ENCODE data around the gene LBHD2. TPM values are rescaled to one million over a fixed set of nuclear protein-coding genes. Genes with fewer than 3 reads are reported as not detected.
A peak's percentile ranks its signal among the peaks of the same experiment; 100 is the strongest.
"Not testable (repeated sequence)": the region's sequence is repeated elsewhere in the genome, so short reads cannot be mapped to it uniquely, and the experiment has no call there.

LBHD2 gene
- total and polyA plus RNA-seq, 11 donors: 0.19 TPM; not detected in 10

DNA sequence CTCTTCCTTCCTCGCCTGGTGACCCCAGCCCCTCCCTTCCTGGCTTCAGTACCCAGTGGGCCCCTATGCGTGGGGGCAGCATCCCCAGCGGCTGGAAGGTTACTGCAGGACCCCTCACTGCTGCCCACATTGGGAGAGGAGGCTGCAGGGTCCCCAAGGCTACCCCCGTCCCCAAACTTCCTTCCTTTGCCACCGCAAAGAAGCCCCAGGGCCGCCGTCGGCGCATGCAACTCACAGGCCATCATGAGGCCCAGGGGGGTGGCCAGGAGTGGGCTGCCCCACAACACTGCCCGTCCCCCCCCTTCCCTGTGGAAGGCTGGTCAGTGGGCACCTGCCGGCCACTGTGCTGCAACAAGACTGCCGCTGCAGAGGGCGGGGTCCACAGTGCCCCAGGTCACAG is 29.8 kb downstream of the LBHD2 start:
- Histone ChIP-seq H3K27me3 (no peaks in the 10 kb centered on the region), H3K36me3 (no peaks in the 10 kb centered on the region), H3K27ac (peak overlapping the region in 1 of 12 donors; percentile 83), H3K4me3 (no peak overlapping the region), H3K9me3 (no peaks in the 10 kb centered on the region), H3K4me1 (peaks cover 0 to 78% (median 31%) of the 10 kb centered on the region in 12 donors)
- DNase-seq (no peak), ATAC-seq (no peak)
- TF ChIP-seq, protein P1, sequence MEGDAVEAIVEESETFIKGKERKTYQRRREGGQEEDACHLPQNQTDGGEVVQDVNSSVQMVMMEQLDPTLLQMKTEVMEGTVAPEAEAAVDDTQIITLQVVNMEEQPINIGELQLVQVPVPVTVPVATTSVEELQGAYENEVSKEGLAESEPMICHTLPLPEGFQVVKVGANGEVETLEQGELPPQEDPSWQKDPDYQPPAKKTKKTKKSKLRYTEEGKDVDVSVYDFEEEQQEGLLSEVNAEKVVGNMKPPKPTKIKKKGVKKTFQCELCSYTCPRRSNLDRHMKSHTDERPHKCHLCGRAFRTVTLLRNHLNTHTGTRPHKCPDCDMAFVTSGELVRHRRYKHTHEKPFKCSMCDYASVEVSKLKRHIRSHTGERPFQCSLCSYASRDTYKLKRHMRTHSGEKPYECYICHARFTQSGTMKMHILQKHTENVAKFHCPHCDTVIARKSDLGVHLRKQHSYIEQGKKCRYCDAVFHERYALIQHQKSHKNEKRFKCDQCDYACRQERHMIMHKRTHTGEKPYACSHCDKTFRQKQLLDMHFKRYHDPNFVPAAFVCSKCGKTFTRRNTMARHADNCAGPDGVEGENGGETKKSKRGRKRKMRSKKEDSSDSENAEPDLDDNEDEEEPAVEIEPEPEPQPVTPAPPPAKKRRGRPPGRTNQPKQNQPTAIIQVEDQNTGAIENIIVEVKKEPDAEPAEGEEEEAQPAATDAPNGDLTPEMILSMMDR (IDR thresholded peaks at IDR 0.05): no peak
- TF ChIP-seq POLR2A (IDR thresholded peaks at IDR 0.05): no peak
- 83 to 95% (median 87%) methylated on average over 10 to 13 of the region's 13 CpGs for WGBS, 4 donors
- intact Hi-C loops (cut with DNase I): no loop called here

DNA sequence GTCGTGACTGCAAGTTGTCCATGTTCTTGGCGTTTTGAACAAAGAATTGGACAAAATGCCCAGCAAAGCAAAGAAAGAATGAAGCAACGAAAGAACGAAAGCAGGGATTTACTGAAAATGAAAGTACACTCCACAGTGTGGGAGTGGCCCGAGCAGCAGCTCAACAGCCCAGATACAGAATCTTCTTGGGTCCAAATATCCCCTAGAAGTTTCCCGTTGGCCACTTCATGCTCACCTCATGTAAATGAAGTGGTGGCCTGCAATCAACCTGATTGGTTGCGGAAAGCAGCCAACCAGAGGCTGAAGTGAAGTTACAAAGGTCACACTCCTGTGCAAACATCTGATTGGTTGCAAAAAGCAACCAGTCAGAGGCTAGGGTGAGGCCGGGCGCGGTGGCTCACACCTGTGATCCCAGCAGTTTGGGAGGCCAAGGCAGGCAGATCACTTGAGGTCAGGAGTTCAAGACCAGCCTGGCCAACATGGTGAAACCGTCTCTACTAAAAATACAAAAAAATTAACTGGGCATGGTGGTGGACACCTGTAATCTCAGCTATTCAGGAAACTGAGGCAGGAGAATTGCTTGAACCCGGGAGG is 31.2 kb downstream of the LBHD2 start:
- 72 to 76% (median 75%) methylated on average over 12 of the region's 12 CpGs for WGBS, 4 donors
- H3K27me3 ChIP-seq; H3K36me3 ChIP-seq; intact Hi-C loops (cut with DNase I); DNase-seq; ATAC-seq; H3K9me3 ChIP-seq: not testable (repeated sequence)
- H3K27ac ChIP-seq: peak overlapping the region in 6 of 12 donors; percentile 4 to 83 (median 32)
- H3K4me3 ChIP-seq: peak overlapping the region in 5 of 12 donors; percentile 16 to 38 (median 22)
- peaks cover 0 to 85% (median 29%) of the 10 kb centered on the region in 12 donors for H3K4me1 ChIP-seq

DNA sequence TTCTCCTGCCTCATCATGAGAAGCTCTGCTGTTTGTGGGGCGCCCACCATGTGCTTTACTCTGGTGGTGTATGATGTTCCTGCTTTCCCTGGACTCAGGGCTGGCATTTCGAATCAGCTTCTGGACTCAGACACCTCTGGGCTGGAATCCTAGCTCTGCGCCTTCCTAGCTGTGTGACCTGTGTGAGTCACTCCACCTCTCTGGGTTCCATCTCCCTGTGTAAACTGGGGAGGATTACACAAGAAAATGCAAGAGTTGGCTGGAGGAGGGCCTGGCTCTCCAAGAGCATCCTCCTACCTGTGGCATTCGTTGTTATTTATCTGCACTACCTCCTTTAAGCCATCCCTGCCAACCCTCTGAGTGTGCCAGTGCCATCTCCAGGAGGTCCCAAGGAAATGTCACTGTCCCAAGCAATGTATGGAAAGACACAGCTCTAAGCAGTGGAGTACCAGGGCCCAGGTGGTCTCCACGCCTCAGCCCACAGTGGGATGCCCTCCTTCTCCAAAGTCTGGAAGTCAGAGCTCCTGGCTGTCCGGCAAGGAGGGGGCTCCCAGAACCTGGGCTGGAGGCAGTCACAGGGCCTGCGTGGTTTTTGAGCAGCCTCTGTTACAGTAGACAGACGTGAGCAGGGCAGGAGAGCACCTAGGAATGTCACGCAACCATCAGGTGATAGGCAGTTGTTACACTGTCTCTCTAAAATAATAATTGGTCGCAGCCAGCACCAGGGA is 32.0 kb downstream of the LBHD2 start:
- peaks cover 0 to 85% (median 25%) of the 10 kb centered on the region in 12 donors for H3K4me1 ChIP-seq
- peak overlapping the region in 1 of 12 donors; percentile 83 for H3K27ac ChIP-seq
- ATAC-seq: no peak
- no peaks in the 10 kb centered on the region for H3K9me3 ChIP-seq
- H3K4me3 ChIP-seq: no peak overlapping the region
- H3K27me3 ChIP-seq: no peaks in the 10 kb centered on the region
- TF ChIP-seq POLR2A (IDR thresholded peaks at IDR 0.05): no peak
- TF ChIP-seq, protein P1 (IDR thresholded peaks at IDR 0.05): no peak
- H3K36me3 ChIP-seq: no peaks in the 10 kb centered on the region
- 88 to 95% (median 90%) methylated on average over 10 of the region's 10 CpGs for WGBS, 4 donors
- intact Hi-C loops (cut with DNase I): no loop called here
- no peak for DNase-seq

DNA sequence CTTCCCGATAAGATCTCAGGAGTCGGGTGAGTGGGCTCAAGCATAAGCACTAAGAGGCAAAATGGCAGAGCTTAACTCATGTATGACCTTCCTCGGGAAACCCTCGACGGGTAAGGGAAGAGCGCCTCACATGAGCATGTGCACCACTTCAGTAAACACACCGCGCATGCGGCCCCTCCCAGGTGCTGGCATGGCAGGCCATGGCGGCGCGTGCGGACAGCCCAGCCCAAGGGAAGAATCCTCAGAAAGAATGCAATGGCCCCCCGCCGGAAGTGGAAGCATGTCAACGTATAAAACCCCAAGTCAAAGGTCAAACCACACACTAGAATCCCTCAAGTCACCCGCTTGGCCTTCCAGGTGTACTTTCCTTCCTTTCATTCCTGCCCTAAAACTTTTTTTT is 32.6 kb downstream of the LBHD2 start:
- 91 to 94% (median 93%) methylated on average over 17 of the region's 17 CpGs for WGBS, 4 donors
- H3K27ac ChIP-seq: no peak overlapping the region
- no peaks in the 10 kb centered on the region for H3K36me3 ChIP-seq
- DNase-seq (no peak), ATAC-seq (no peak)
- TF ChIP-seq, protein P1 (IDR thresholded peaks at IDR 0.05): no peak
- TF ChIP-seq POLR2A (IDR thresholded peaks at IDR 0.05): no peak
- H3K9me3 ChIP-seq: no peaks in the 10 kb centered on the region
- H3K27me3 ChIP-seq: no peaks in the 10 kb centered on the region
- H3K4me3 ChIP-seq: no peak overlapping the region
- intact Hi-C loops (cut with DNase I): no loop called here
- H3K4me1 ChIP-seq: peaks cover 0 to 85% (median 25%) of the 10 kb centered on the region in 12 donors

DNA sequence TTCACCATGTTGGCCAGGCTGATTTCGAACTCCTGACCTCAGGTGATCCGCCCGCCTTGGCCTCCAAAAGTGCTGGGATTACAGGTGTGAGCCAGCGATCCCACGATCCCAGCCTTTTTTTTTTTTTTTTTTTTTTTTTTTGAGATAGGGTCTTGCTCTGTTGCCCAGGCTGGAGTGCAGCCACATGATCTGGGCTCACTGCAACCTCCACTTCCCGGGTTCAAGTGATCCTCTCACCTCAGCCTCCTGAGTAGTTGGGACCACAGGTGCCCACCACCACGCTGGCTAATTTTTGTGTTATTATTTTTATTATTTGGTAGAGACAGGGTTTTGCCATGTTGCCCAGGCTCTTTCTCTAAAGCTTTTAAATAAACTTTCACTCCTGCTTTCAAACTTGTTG is 33.5 kb downstream of the LBHD2 start:
- intact Hi-C loops (cut with DNase I); ATAC-seq; H3K4me3 ChIP-seq; DNase-seq; H3K27me3 ChIP-seq; H3K9me3 ChIP-seq; H3K36me3 ChIP-seq: not testable (repeated sequence)
- Histone ChIP-seq H3K4me1 (peaks cover 0 to 84% (median 31%) of the 10 kb centered on the region in 12 donors), H3K27ac (peak overlapping the region in 5 of 12 donors; percentile 46 to 72 (median 53))
- WGBS, 4 donors: 93 to 95% (median 95%) methylated on average over 7 of the region's 7 CpGs
